HG03378 (cell line): ENCODE measurements around the gene ADGRE2.
"Not testable (repeated sequence)": the region's sequence is repeated elsewhere in the genome, so short reads cannot be mapped to it uniquely, and the experiment has no call there.

ENCODE experiments used
- ATAC-seq: cut with Tn5 transposase; IDR thresholded peaks from one replicate; pipeline ENCODE4 v1.9.1; 2021; ENCODE audit warnings: mild to moderate bottlenecking, moderate library complexity; ENCODE audit not compliant: unreplicated experiment

The ADGRE2 gene

DNA sequence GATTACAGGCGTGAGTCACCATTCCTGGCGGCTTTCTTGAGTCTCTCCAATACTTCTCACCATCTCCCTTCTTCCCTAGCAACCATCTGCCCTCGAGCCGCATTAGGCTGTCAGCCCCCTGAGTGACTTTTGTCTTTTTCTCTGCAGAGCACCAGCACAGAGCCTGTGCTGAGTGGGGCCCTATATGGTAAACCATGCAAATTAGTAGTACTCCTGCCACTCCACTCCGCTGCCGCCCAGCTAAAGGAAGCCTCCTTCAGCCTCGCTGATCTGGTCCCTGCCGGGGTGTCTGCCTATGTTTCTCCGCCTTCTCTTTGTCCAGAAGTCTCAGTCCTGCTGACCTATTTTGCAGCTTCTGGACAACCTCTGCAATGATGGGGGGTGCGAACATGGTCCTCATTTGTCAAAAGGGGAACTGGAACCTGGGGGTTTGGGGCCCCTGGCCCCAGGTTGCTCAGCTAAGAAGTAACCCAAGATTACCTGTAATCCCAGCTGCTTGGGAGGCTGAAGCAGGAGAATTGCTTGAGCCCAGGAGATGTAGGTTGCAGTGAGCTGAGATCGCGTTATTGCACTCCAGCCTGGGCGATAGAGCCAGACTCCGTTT lies 2.4 kb upstream of the ADGRE2 start:
- ATAC-seq: not testable (repeated sequence)

DNA sequence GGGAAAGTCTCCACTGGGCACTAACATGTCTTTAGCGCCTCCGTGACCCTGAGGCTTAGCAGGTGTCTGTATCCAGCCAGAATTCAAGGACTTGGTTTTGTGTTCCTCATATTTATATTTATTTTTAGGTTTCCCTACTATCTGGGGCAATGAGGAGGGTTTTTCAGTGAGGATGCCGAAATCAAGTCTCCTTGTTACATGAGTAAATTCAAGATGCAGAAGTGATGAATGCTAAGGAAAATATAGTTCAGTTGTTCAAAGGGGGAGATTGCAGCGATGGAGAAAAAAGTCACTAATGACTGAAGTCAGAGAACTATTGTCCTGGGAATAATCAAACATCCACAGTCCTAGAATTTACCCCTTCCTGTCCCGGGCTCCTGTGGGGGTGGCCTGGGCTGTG lies 791 bp upstream of the ADGRE2 start:
- ATAC-seq: no peak

DNA sequence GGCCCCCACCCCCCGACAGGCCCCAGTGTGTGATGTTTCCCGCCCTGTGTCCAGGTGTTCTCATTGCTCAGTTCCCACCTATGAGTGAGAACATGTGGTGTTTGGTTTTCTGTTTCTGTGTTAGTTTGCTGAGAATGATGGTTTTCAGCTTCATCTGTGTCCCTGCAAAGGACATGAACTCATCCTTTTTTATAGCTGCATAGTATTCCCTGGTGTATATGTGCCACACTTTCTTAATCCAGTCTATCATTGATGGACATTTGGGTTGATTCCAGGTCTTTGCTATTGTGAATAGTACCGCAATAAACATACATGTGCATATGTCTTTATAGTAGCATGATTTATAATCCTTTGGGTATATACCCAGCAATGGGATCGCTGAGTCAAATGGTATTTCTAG lies 715 bp downstream of the ADGRE2 start:
- not testable (repeated sequence) for ATAC-seq

DNA sequence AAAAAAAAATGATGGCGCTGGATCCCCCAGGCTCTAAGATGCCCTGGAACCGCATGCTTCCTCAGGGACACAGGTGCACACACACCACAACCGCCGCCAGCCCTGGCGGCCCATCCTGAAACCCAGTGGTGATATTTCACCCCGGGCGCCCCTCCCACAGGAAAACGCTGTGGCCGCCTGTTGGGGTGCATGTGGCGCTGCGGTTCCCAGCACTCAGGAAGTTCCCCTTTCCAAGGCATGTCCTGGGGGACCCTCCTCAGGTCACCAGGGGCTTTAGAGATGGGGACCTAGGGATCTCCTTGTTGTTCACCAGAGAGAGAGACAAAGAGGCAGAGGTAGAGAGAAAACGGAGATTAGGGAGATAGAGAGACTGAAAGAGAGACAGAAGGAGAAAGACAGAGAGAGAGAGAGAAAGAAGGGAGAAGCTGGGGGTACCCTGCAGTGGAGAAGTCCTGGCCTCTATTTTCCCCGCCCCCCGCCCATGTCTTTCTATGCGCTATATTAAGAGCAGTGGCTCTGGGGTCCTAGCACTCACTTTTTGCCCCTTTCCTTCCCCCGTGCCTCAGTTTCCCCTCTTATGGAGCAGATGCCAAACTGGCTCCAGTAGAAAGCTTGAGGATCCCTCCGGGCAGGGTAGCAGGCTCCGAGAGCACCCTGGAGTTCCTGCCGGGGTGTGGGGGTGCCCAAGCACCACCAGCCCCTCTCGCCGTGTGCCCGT lies 2.3 kb downstream of the ADGRE2 start:
- ATAC-seq: no peak

DNA sequence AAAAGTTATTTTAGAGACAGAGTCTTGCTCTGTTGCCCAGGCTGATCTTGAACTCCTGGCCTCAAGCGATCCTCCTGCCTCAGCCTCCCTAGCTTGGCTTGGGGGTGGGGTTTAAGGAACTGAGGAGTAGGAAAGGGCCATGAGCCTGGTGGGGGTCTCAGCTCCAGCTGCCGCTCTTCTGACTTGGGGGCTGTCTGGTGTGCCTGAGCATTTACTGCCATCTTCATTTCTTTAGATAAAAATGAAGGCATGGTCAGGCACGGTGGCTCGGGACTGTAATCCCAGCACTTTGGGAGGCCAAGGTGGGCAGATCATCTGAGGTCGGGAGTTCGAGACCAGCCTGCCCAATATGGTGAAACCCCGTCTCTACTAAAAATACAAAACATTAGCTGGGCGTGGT lies 3.0 kb downstream of the ADGRE2 start:
- not testable (repeated sequence) for ATAC-seq

DNA sequence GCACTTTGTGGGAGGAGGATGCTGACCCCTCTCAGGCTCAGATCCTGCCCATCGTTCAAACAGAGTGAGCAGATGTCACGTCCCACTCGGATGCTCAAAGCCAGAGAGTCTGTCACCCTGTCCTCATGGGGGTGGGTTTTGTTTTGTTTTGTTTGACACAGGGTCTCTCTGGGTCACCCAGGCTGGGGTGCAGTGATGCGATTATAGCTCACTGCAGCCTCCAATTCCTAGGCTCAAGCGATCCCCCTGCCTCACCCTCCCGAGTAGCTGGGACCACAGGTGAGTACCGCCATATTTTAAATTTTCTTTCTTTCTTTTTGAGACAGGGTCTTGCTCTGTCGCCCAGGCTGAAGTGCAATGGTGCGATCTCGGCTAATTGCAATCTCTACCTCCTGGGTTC lies 4.0 kb downstream of the ADGRE2 start:
- no peak for ATAC-seq

DNA sequence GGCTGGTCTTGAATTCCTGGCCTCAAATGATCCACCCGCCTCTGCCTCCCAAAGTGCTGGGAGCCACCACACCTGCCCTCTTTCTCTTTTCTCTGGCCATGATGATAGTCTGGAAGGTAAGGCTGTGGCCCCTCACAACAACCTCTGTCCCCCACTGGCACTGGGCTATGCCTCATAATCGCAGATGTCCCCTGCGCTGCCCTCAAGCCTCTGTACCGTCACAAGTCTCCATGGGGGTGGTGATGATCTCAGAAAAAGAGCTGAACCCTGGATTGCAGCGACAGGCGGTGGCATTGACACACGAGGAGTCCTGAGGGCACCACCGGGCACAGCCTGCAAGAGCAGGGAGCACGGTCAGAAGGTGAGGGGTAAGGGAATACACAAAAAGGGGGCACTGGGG lies 4.6 kb downstream of the ADGRE2 start:
- not testable (repeated sequence) for ATAC-seq

DNA sequence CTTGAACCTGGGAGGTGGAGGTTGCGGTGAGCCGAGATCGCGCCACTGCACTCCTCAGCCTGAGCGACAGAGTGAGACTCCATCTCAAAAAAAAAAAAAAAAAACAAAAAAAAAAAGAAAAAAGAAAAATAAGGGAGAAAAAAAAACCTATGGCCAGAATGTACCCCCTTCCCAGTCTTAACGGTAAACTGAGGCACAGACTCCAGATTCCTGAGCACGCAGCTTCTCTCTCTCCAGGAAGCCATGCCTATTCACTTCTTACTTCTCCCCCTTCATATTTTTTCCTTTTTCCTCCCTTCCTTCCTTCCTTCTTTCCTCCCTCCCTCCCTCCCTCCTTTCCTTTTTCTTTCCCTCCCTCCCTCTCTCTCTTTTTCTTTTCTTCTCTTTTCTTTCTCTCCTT lies 5.4 kb downstream of the ADGRE2 start:
- ATAC-seq: no peak

DNA sequence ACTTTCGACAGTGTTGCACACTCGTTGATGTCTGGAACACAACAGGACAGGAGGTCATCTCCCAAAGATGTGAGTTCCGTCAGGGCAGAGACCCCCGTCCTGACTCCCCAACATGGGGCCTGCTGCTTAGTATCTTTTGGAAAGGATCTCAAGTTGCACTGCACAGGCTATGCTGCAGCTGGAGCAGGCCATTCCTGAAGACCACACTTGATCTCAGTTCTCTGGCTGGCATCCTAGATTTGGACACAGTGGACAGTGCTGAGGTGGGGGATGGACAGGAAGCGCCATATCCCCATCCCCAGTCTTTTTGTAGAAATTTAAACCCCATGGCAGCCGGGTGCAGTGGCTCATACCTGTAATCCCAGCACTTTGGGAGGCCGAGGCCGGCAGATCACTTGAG lies 5.9 kb downstream of the ADGRE2 start:
- no peak for ATAC-seq

DNA sequence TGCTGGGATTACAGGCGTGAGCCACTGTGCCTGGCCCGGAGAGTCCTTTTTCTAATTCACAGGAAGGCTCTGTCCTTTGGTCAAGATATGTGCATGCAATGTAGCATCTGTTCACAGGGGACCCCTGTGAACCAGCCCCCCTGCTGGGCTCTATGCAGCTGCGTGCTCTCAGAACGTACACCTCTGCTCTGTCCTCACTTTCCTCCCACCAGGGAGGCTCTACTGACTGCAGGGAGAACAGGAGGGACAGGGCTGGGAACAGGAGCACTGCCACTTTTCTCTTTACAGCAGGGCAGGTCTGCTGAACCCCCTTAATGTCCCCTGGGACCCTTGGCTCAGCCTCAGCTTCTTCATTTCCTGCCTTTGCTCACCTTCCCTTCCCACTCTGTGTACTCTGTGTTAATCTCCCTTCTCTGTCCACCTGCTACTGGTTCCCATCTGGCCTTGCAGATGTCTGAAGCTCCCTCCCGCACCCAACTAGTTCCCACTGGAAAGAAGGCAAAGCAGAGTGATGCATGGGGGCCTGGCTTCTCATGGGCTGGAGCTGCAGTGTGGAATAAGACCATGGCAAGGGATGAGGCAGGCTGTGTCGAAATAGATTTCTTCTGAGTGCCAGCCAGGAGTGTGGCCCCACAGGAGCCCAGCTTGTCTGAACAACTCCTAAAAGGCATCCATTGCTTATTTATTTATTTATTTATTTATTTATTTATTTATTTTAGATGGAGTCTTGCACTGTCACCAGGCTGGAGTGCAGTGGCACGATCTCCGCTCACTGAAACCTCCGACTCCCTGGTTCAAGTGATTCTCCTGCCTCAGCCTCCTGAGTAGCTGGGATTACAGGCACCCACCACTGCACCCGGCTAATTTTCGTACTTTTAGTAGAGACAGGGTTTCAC lies 7.2 kb downstream of the ADGRE2 start:
- no peak for ATAC-seq

DNA sequence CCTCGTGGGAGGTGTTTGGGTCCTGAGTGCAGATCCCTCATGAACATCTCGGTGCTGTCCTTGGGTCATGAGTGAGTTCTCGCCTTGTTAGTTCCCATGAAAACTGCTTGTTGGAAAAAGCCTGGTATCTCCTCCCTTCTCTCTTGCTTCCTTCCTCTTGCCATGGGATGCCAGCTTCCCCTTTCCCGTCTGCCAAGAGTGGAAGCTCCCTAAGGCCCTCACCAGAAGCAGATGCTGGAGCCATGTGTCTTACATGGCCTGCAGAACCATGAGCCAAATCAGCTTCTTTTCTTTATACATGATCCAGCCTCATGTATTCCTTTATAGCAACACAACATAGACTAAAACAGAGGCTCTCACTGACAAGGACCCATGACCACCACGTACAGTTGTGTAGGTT lies 8.2 kb downstream of the ADGRE2 start:
- ATAC-seq: no peak

DNA sequence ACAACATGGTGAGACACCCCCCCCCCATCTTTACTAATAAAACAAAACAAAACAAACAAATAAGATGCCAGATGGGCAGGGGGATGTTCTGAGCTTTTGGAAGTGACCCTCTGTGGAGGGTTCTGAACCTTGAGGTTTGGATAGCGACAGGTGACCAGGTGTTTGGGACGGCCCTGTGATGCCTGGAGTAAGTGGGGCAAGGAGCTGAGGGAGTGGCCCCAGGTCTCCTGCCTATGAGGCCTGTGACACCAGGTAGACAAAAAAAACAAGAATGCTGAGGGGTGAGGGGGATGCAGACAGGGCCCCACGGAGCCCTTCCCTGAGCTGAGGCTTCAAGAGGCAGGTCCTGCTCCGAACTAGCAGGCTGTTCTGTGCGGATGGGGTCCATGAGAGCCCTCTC lies 9.2 kb downstream of the ADGRE2 start:
- no peak for ATAC-seq

DNA sequence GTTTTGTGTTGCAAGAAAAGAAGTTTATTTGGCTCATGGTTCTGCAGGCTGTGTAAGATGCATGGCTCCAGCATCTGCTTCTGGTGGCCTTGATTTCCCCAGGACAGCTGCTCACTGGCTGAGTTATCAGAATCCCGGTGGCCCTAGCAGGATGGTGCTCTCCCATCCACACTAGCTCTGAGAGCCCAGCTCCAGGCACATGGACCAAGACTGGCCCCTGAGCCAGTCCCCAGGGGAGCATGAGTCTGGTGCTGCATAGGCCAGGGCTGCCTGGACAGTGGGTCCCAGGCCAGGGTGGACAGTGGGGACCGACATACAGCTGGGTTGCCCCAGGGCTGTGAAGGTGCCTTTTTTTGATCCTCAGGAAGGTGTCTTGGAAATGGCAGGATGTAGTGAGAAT lies 10.4 kb downstream of the ADGRE2 start:
- no peak for ATAC-seq

DNA sequence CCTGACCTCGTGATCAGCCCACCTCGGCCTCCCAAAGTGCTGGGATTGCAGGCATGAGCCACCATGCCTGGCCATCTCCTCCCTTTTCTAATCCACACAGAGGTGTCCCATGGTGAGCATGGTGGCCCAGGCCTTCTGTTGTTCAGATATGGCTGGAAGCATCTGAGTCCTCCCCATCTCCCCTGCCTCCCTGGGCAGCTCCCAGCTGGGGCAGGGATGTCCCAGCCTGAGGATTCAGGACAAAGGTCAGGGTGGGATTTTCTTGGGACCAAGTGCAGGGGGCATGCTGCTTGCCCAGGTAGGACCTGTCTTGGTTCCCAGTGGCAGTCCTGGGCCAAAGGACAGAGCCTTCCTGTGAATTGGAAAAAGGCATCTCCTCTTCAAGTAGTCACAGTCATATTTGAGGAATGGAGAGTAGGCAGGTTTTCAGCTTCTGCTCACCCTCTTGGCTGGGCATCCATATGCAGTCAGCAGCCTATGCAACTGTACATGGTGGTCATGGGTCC lies 10.8 kb downstream of the ADGRE2 start:
- no peak for ATAC-seq

DNA sequence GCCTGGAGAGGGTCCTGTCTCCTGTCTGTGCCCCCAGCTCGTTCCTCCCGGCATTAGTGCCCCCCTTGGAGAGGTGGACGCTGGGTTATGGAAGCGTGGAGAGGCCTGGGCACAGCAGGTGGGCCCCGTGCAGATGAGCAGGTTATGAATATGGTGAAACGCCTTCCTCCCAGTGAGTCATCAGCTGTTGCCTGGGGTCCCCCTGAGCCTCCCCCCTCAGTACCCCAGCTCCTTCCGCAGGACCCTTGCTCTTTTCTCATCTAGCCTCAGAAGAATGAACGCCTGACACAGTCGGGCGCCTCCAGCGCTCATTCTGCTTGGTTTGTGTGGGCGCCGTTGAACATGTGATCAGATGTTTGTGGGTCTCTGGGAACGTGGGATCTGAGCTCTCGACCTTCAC lies 12.5 kb downstream of the ADGRE2 start:
- ATAC-seq: not testable (repeated sequence)

DNA sequence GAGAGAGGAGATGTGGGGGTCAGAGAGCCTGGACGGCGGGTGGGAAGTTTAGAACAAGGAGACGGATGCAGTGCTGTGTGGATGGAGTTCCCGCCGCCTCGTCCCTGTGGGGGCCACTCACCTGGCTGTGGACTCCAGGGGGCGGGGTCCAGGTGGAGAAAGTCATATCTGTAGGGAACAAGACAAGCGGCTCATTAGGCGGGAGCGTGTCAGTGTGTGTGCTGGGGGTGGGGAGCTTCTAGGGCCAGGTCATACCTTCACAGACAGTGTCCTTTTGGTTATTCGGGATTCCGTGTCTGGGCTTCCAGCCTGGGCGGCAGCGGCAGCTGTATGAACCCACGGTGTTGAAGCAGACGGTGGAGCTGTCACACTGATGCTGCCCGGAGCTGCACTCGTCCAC lies 13.0 kb downstream of the ADGRE2 start:
- ATAC-seq: not testable (repeated sequence)

DNA sequence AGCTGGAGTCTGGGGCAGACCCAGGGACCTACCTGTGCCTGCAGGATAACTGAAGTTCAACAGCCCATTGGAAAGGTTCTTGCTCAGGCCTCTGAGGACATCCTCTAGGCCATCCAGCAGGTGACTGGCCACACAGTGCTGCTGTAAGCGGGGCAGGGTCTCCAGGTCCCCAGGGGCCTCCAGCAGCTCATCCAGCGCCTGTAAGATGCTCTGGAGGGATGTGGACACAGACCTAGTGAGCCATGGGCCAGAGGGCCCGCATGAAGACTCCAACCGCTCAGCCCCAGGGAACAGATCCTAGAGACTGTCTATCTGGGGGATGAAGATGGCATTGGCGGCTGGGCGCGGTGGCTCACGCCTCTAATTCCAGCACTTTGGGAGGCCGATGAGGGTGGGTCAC lies 14.0 kb downstream of the ADGRE2 start:
- ATAC-seq: no peak

DNA sequence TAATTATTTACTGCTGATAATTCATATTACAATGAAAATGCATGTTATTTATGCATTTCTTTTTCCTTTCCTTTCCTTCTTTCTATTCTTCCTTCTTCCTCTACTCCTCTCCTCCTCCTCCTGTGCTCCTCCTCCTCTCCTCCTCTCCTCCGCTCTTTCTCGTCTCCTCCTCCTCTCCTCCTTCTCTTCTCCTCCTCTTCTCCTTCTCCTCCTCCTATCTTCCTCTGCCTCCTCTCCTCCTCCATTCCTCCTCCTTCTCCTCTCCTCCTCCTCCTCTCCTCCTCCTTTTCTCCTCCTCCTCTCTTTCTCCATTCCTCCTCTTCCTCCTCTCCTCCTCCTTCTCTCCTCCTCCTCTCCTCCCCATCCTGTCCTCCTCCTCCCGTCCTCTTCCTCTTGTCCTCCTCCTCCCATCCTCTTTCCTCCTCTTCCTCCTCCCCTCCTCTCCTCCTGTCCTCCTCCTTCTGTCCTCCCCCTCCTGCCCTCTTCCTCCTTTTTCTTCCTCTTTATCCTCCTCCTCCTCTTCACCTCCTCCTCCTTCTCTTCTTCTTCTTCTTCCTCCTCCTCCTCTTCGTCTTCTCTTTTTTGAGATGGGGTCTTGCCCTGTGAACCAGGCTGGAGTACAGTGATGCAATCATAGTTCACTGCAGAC lies 14.7 kb downstream of the ADGRE2 start:
- no peak for ATAC-seq

DNA sequence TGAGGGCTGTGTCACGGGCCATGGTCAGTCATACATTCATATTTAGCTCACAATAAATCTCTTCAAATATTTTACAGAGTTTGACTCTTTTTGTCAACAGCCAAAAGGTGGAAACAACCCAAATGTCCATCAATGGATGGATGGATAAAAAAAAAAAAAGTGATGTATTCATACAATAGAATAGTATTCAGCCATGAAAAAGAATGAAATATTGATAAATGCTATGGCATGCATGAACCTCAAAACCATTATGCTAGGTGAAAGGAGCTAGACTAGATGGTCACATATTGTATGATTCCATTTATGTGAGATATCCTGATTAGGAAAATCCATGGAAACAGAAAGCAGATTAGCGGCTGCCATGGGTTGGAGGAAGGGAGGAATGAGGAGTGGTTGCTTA lies 16.2 kb downstream of the ADGRE2 start:
- ATAC-seq: no peak

DNA sequence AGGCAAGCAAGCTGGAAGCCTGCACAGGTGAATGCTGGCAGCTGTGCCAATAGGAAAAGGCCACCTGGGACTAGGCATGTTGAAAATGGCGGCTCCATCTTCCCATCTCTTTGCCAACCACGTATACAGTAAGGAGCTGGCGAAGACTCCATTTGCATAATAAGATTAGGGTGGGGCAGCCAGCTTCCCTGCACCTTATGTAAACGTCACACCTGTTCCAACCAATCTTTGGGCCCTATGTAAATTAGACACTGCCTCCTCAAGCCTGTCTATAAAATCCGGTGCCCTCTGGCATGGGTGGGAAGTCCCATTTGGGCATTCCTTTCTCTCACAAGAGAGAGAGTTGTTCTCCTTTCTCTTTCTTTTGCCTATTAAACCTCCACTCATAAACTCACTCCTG lies 16.8 kb downstream of the ADGRE2 start:
- ATAC-seq: no peak

DNA sequence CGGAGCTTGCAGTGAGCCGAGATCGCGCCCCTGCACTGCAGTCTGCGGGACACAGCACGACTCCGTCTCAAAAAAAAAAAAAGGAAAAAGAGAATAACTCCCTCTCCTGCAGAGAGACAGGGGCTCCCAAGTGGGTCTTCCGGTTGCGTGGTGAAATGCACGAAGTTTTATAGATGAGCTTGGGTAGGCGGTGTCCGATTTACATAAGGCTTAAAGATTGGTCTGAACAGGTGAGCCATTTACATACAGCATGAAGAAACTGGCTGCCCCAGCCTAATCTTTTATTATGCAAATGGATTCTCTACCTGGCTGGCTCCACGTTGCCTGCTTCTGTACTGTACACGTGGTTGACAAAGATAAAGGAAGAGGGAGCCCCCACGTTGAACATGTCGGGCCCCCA lies 19.5 kb downstream of the ADGRE2 start:
- no peak for ATAC-seq
